GM23338 (cell line): ENCODE data around the gene KAT2A. TPM values are rescaled to one million over a fixed set of nuclear protein-coding genes. Genes with fewer than 3 reads are reported as not detected.

ENCODE experiments used
- ATAC-seq: fragments of 200-7000 bp; cut with Tn5 transposase; 3 replicates; pipeline ENCODE4 v1.9.1; 2020
- DNase-seq: peaks from one replicate; pipeline ENCODE4 v3.0.0-alpha.2; 2015; ENCODE audit warnings: low spot score
- H2AFZ ChIP-seq: fragments of 200-600 bp; sonication (generic); 2 replicates; pipeline ENCODE4 v1.8.0; 2016; ENCODE audit warnings: antibody characterized with exemption, mild to moderate bottlenecking, moderate library complexity
- H3F3A ChIP-seq: fragments of 200-600 bp; sonication (generic); replicated peaks from 2 replicates; pipeline ENCODE4 v1.8.0; 2017; ENCODE audit warnings: antibody characterized with exemption, mixed run types, low read depth
- H3K27ac ChIP-seq: fragments of 200-600 bp; sonication (generic); 2 replicates; pipeline ENCODE4 v1.6.1; 2016; ENCODE audit warnings: low read depth
- H3K27me3 ChIP-seq: fragments of 200-600 bp; sonication (generic); 2 replicates; pipeline ENCODE4 v1.8.0; 2016; ENCODE audit warnings: mild to moderate bottlenecking, mixed run types, moderate library complexity; ENCODE audit not compliant: insufficient read depth
- H3K36me3 ChIP-seq: fragments of 200-600 bp; sonication (generic); 2 replicates; pipeline ENCODE4 v1.8.0; 2016; ENCODE audit warnings: mild to moderate bottlenecking; ENCODE audit not compliant: insufficient read depth
- H3K4me1 ChIP-seq: fragments of 200-600 bp; sonication (generic); 2 replicates; pipeline ENCODE4 v1.8.0; 2016; ENCODE audit warnings: mild to moderate bottlenecking, moderate library complexity; ENCODE audit not compliant: insufficient read depth
- H3K4me2 ChIP-seq: fragments of 200-600 bp; sonication (generic); 2 replicates; pipeline ENCODE4 v1.7.1; 2017; ENCODE audit warnings: mixed run types
- H3K4me3 ChIP-seq: fragments of 200-600 bp; sonication (generic); 2 replicates; pipeline ENCODE4 v1.6.1; 2016; ENCODE audit warnings: mixed run types
- H3K79me2 ChIP-seq: fragments of 200-600 bp; sonication (generic); replicated peaks from 2 replicates; pipeline ENCODE4 v1.8.0; 2017; ENCODE audit warnings: mild to moderate bottlenecking; ENCODE audit not compliant: insufficient read depth
- H3K9me2 ChIP-seq: fragments of 200-600 bp; sonication (generic); 2 replicates; pipeline ENCODE4 v1.8.0; 2017; ENCODE audit not compliant: insufficient read depth
- H4K20me1 ChIP-seq: fragments of 200-600 bp; sonication (generic); replicated peaks from 2 replicates; pipeline ENCODE4 v1.8.0; 2017; ENCODE audit warnings: mild to moderate bottlenecking; ENCODE audit not compliant: insufficient read depth
- H3K27ac Mint-ChIP-seq: 2 replicates; pipeline ENCODE4 v1.8.0; 2020; ENCODE audit warnings: inconsistent platforms, mild to moderate bottlenecking, moderate library complexity, mixed read lengths
- H3K27me3 Mint-ChIP-seq: 3 replicates; pipeline ENCODE4 v1.8.0; 2022; ENCODE audit warnings: low read depth, mild to moderate bottlenecking, moderate library complexity, mixed read lengths, inconsistent platforms; ENCODE audit not compliant: insufficient read depth, poor library complexity
- H3K36me3 Mint-ChIP-seq: 3 replicates; pipeline ENCODE4 v1.8.0; 2021; ENCODE audit warnings: low read depth, mild to moderate bottlenecking, inconsistent platforms, moderate library complexity, mixed read lengths
- H3K4me1 Mint-ChIP-seq: 3 replicates; pipeline ENCODE4 v1.8.0; 2020; ENCODE audit warnings: mild to moderate bottlenecking, inconsistent platforms, mixed read lengths
- H3K4me3 Mint-ChIP-seq: 3 replicates; pipeline ENCODE4 v1.8.0; 2021; ENCODE audit warnings: moderate library complexity, mild to moderate bottlenecking, inconsistent platforms, mixed read lengths
- H3K9me3 Mint-ChIP-seq: 3 replicates; pipeline ENCODE4 v1.8.0; 2020; ENCODE audit warnings: moderate library complexity, mild to moderate bottlenecking, inconsistent platforms, mixed read lengths
- CREB1 ChIP-seq: fragments of 250-450 bp; sonication (Bioruptor Pico); IDR thresholded peaks from 2 replicates; pipeline ENCODE4 v1.5.0; 2020; ENCODE audit warnings: low read depth, mild to moderate bottlenecking, moderate library complexity
- ETS1 ChIP-seq: IDR thresholded peaks from 2 replicates; pipeline ENCODE4 v1.6.1; 2016; ENCODE audit warnings: antibody characterized with exemption
- EZH2 ChIP-seq: fragments of 200-600 bp; sonication (generic); IDR thresholded peaks from one replicate; pipeline ENCODE4 v1.8.0; 2017; ENCODE audit warnings: antibody characterized with exemption, mild to moderate bottlenecking, low read depth; ENCODE audit not compliant: unreplicated experiment
- EZH2phosphoT487 ChIP-seq: fragments of 200-600 bp; sonication (generic); IDR thresholded peaks from one replicate; pipeline ENCODE4 v1.8.1; 2018; ENCODE audit warnings: antibody characterized with exemption; ENCODE audit not compliant: unreplicated experiment
- JUNB ChIP-seq: IDR thresholded peaks from one replicate; pipeline ENCODE4 v1.6.1; 2016; ENCODE audit warnings: antibody characterized with exemption; ENCODE audit not compliant: unreplicated experiment
- NANOG ChIP-seq: IDR thresholded peaks from 2 replicates; pipeline ENCODE4 v1.6.1; 2016; ENCODE audit warnings: antibody characterized with exemption, borderline replicate concordance
- POLR2AphosphoS5 ChIP-seq: IDR thresholded peaks from 2 replicates; pipeline ENCODE4 v1.6.1; 2016; ENCODE audit warnings: antibody characterized with exemption, low read depth
- REST ChIP-seq: IDR thresholded peaks from one replicate; pipeline ENCODE4 v1.6.1; 2018; ENCODE audit warnings: antibody characterized with exemption; ENCODE audit not compliant: unreplicated experiment
- STAT1 ChIP-seq: IDR thresholded peaks from one replicate; pipeline ENCODE4 v1.6.1; 2016; ENCODE audit warnings: antibody characterized with exemption; ENCODE audit not compliant: unreplicated experiment
- ZNF114 ChIP-seq: fragments of 250-450 bp; sonication (Bioruptor Pico); IDR thresholded peaks from 2 replicates; pipeline ENCODE4 v1.5.0; 2020; ENCODE audit warnings: mild to moderate bottlenecking, moderate library complexity
- ZNF331 ChIP-seq: fragments of 250-450 bp; sonication (Bioruptor Pico); IDR thresholded peaks from 2 replicates; pipeline ENCODE4 v1.5.0; 2020; ENCODE audit warnings: low read depth, mild to moderate bottlenecking, moderate library complexity
- ZNF462 ChIP-seq: fragments of 250-450 bp; sonication (Bioruptor Pico); IDR thresholded peaks from 2 replicates; pipeline ENCODE4 v1.5.0; 2020; ENCODE audit warnings: mild to moderate bottlenecking, moderate library complexity
- polyA plus RNA-seq: library from polyadenylated mRNA; unstranded; fragments of >200 nt; fragmentation: Nextera tagmentation; extraction: Ambion mirVana; gene quantifications from 2 replicates; pipeline ENCODE4 v1.2.1, GENCODE V29; 2016
- total RNA-seq: library from RNA; depleted of rRNA; stranded (reverse); fragments of >200 nt; shearing (Covaris generic); gene quantifications from 2 replicates; pipeline ENCODE4 v1.2.3, GENCODE V29; 2014
- TF ChIP-seq, protein P1 (sequence below), 2 experiments: fragments of 200-600 bp in 1 of 2; sonication (generic) in 1 of 2; conservative IDR thresholded peaks; 2 replicates each; pipeline versions ENCODE4 v1.5.1 to v1.6.1; 2016 to 2017; ENCODE audit warnings: antibody characterized with exemption in 2 of 2, low read depth in 2 of 2, mild to moderate bottlenecking in 2 of 2, moderate library complexity in 1 of 2

KAT2A gene
- total and polyA plus RNA-seq, 2 experiments from 2014 or later, result 13.9 to 25.2 TPM

GRCh38 chr17:42141382-42141781 is 20.2 kb upstream of the KAT2A start:
- Histone ChIP-seq H3K4me2 (no peak overlapping the region), H2AFZ (no peak overlapping the region), H3K27me3 (no peaks in the 10 kb centered on the region), H3K4me3 (no peak overlapping the region), H3K79me2 (peaks cover 91% of the 10 kb centered on the region), H4K20me1 (peaks cover 20% of the 10 kb centered on the region), H3F3A (no peaks in the 10 kb centered on the region), H3K9me2 (no peaks in the 10 kb centered on the region), H3K27ac (no peak overlapping the region; the same call in 1 of the 2 replicates), H3K4me1 (peaks cover 2% of the 10 kb centered on the region), H3K36me3 (no peaks in the 10 kb centered on the region)
- Mint-ChIP-seq H3K36me3 (peaks cover 9% of the 10 kb centered on the region; the same call in 2 of the 3 replicates), H3K27me3 (no peaks in the 10 kb centered on the region), H3K4me3 (no peak overlapping the region), H3K4me1 (peaks cover 3% of the 10 kb centered on the region; the same call in 1 of the 3 replicates), H3K9me3 (no peaks in the 10 kb centered on the region), H3K27ac (no peak overlapping the region)
- ATAC-seq, result no peak
- TF ChIP-seq POLR2AphosphoS5 (no peak), CREB1 (CRISPR knock-in tag) (no peak), REST (no peak), ETS1 (no peak), ZNF462 (CRISPR knock-in tag) (no peak), EZH2phosphoT487 (no peak), STAT1 (no peak), ZNF114 (no peak), NANOG (no peak), ZNF331 (no peak), JUNB (no peak), EZH2 (no peak)
- TF ChIP-seq, protein P1, sequence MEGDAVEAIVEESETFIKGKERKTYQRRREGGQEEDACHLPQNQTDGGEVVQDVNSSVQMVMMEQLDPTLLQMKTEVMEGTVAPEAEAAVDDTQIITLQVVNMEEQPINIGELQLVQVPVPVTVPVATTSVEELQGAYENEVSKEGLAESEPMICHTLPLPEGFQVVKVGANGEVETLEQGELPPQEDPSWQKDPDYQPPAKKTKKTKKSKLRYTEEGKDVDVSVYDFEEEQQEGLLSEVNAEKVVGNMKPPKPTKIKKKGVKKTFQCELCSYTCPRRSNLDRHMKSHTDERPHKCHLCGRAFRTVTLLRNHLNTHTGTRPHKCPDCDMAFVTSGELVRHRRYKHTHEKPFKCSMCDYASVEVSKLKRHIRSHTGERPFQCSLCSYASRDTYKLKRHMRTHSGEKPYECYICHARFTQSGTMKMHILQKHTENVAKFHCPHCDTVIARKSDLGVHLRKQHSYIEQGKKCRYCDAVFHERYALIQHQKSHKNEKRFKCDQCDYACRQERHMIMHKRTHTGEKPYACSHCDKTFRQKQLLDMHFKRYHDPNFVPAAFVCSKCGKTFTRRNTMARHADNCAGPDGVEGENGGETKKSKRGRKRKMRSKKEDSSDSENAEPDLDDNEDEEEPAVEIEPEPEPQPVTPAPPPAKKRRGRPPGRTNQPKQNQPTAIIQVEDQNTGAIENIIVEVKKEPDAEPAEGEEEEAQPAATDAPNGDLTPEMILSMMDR (conservative IDR thresholded peaks at IDR 0.05; ENCODE audit: low read depth in 2 of 2), result no peak
- DNase-seq, result no peak
